GM23338 (cell line): Measurements from ENCODE around the gene CACNA1H. TPM values are rescaled to one million over a fixed set of nuclear protein-coding genes. Genes with fewer than 3 reads are reported as not detected.

ENCODE experiments used
- ATAC-seq: fragments of 200-7000 bp; cut with Tn5 transposase; 3 replicates; pipeline ENCODE4 v1.9.1; 2020
- DNase-seq: peaks from one replicate; pipeline ENCODE4 v3.0.0-alpha.2; 2015; ENCODE audit warnings: low spot score
- H2AFZ ChIP-seq: fragments of 200-600 bp; sonication (generic); 2 replicates; pipeline ENCODE4 v1.8.0; 2016; ENCODE audit warnings: antibody characterized with exemption, mild to moderate bottlenecking, moderate library complexity
- H3F3A ChIP-seq: fragments of 200-600 bp; sonication (generic); replicated peaks from 2 replicates; pipeline ENCODE4 v1.8.0; 2017; ENCODE audit warnings: antibody characterized with exemption, mixed run types, low read depth
- H3K27ac ChIP-seq: fragments of 200-600 bp; sonication (generic); 2 replicates; pipeline ENCODE4 v1.6.1; 2016; ENCODE audit warnings: low read depth
- H3K27me3 ChIP-seq: fragments of 200-600 bp; sonication (generic); 2 replicates; pipeline ENCODE4 v1.8.0; 2016; ENCODE audit warnings: mild to moderate bottlenecking, mixed run types, moderate library complexity; ENCODE audit not compliant: insufficient read depth
- H3K36me3 ChIP-seq: fragments of 200-600 bp; sonication (generic); 2 replicates; pipeline ENCODE4 v1.8.0; 2016; ENCODE audit warnings: mild to moderate bottlenecking; ENCODE audit not compliant: insufficient read depth
- H3K4me1 ChIP-seq: fragments of 200-600 bp; sonication (generic); 2 replicates; pipeline ENCODE4 v1.8.0; 2016; ENCODE audit warnings: mild to moderate bottlenecking, moderate library complexity; ENCODE audit not compliant: insufficient read depth
- H3K4me2 ChIP-seq: fragments of 200-600 bp; sonication (generic); 2 replicates; pipeline ENCODE4 v1.7.1; 2017; ENCODE audit warnings: mixed run types
- H3K4me3 ChIP-seq: fragments of 200-600 bp; sonication (generic); 2 replicates; pipeline ENCODE4 v1.6.1; 2016; ENCODE audit warnings: mixed run types
- H3K79me2 ChIP-seq: fragments of 200-600 bp; sonication (generic); replicated peaks from 2 replicates; pipeline ENCODE4 v1.8.0; 2017; ENCODE audit warnings: mild to moderate bottlenecking; ENCODE audit not compliant: insufficient read depth
- H3K9me2 ChIP-seq: fragments of 200-600 bp; sonication (generic); 2 replicates; pipeline ENCODE4 v1.8.0; 2017; ENCODE audit not compliant: insufficient read depth
- H4K20me1 ChIP-seq: fragments of 200-600 bp; sonication (generic); replicated peaks from 2 replicates; pipeline ENCODE4 v1.8.0; 2017; ENCODE audit warnings: mild to moderate bottlenecking; ENCODE audit not compliant: insufficient read depth
- H3K27ac Mint-ChIP-seq: 2 replicates; pipeline ENCODE4 v1.8.0; 2020; ENCODE audit warnings: inconsistent platforms, mild to moderate bottlenecking, moderate library complexity, mixed read lengths
- H3K27me3 Mint-ChIP-seq: 3 replicates; pipeline ENCODE4 v1.8.0; 2022; ENCODE audit warnings: low read depth, mild to moderate bottlenecking, moderate library complexity, mixed read lengths, inconsistent platforms; ENCODE audit not compliant: insufficient read depth, poor library complexity
- H3K36me3 Mint-ChIP-seq: 3 replicates; pipeline ENCODE4 v1.8.0; 2021; ENCODE audit warnings: low read depth, mild to moderate bottlenecking, inconsistent platforms, moderate library complexity, mixed read lengths
- H3K4me1 Mint-ChIP-seq: 3 replicates; pipeline ENCODE4 v1.8.0; 2020; ENCODE audit warnings: mild to moderate bottlenecking, inconsistent platforms, mixed read lengths
- H3K4me3 Mint-ChIP-seq: 3 replicates; pipeline ENCODE4 v1.8.0; 2021; ENCODE audit warnings: moderate library complexity, mild to moderate bottlenecking, inconsistent platforms, mixed read lengths
- H3K9me3 Mint-ChIP-seq: 3 replicates; pipeline ENCODE4 v1.8.0; 2020; ENCODE audit warnings: moderate library complexity, mild to moderate bottlenecking, inconsistent platforms, mixed read lengths
- CREB1 ChIP-seq: fragments of 250-450 bp; sonication (Bioruptor Pico); IDR thresholded peaks from 2 replicates; pipeline ENCODE4 v1.5.0; 2020; ENCODE audit warnings: low read depth, mild to moderate bottlenecking, moderate library complexity
- EZH2 ChIP-seq: fragments of 200-600 bp; sonication (generic); IDR thresholded peaks from one replicate; pipeline ENCODE4 v1.8.0; 2017; ENCODE audit warnings: antibody characterized with exemption, mild to moderate bottlenecking, low read depth; ENCODE audit not compliant: unreplicated experiment
- EZH2phosphoT487 ChIP-seq: fragments of 200-600 bp; sonication (generic); IDR thresholded peaks from one replicate; pipeline ENCODE4 v1.8.1; 2018; ENCODE audit warnings: antibody characterized with exemption; ENCODE audit not compliant: unreplicated experiment
- JUNB ChIP-seq: IDR thresholded peaks from one replicate; pipeline ENCODE4 v1.6.1; 2016; ENCODE audit warnings: antibody characterized with exemption; ENCODE audit not compliant: unreplicated experiment
- POLR2AphosphoS5 ChIP-seq: IDR thresholded peaks from 2 replicates; pipeline ENCODE4 v1.6.1; 2016; ENCODE audit warnings: antibody characterized with exemption, low read depth
- STAT1 ChIP-seq: IDR thresholded peaks from one replicate; pipeline ENCODE4 v1.6.1; 2016; ENCODE audit warnings: antibody characterized with exemption; ENCODE audit not compliant: unreplicated experiment
- ZNF114 ChIP-seq: fragments of 250-450 bp; sonication (Bioruptor Pico); IDR thresholded peaks from 2 replicates; pipeline ENCODE4 v1.5.0; 2020; ENCODE audit warnings: mild to moderate bottlenecking, moderate library complexity
- ZNF331 ChIP-seq: fragments of 250-450 bp; sonication (Bioruptor Pico); IDR thresholded peaks from 2 replicates; pipeline ENCODE4 v1.5.0; 2020; ENCODE audit warnings: low read depth, mild to moderate bottlenecking, moderate library complexity
- polyA plus RNA-seq: library from polyadenylated mRNA; unstranded; fragments of >200 nt; fragmentation: Nextera tagmentation; extraction: Ambion mirVana; gene quantifications from 2 replicates; pipeline ENCODE4 v1.2.1, GENCODE V29; 2016
- total RNA-seq: library from RNA; depleted of rRNA; stranded (reverse); fragments of >200 nt; shearing (Covaris generic); gene quantifications from 2 replicates; pipeline ENCODE4 v1.2.3, GENCODE V29; 2014
- TF ChIP-seq, protein P1 (sequence below), 2 experiments: fragments of 200-600 bp in 1 of 2; sonication (generic) in 1 of 2; conservative IDR thresholded peaks; 2 replicates each; pipeline versions ENCODE4 v1.5.1 to v1.6.1; 2016 to 2017; ENCODE audit warnings: antibody characterized with exemption in 2 of 2, low read depth in 2 of 2, mild to moderate bottlenecking in 2 of 2, moderate library complexity in 1 of 2
- TF ChIP-seq, protein P2 (sequence below): IDR thresholded peaks from 2 replicates; pipeline ENCODE4 v1.6.1; 2016; ENCODE audit warnings: antibody characterized with exemption
- TF ChIP-seq, protein P3 (sequence below): IDR thresholded peaks from one replicate; pipeline ENCODE4 v1.6.1; 2018; ENCODE audit warnings: antibody characterized with exemption; ENCODE audit not compliant: unreplicated experiment

Gene CACNA1H
- total and polyA plus RNA-seq, 2 experiments from 2014 or later = 3.5 to 43.3 TPM

DNA sequence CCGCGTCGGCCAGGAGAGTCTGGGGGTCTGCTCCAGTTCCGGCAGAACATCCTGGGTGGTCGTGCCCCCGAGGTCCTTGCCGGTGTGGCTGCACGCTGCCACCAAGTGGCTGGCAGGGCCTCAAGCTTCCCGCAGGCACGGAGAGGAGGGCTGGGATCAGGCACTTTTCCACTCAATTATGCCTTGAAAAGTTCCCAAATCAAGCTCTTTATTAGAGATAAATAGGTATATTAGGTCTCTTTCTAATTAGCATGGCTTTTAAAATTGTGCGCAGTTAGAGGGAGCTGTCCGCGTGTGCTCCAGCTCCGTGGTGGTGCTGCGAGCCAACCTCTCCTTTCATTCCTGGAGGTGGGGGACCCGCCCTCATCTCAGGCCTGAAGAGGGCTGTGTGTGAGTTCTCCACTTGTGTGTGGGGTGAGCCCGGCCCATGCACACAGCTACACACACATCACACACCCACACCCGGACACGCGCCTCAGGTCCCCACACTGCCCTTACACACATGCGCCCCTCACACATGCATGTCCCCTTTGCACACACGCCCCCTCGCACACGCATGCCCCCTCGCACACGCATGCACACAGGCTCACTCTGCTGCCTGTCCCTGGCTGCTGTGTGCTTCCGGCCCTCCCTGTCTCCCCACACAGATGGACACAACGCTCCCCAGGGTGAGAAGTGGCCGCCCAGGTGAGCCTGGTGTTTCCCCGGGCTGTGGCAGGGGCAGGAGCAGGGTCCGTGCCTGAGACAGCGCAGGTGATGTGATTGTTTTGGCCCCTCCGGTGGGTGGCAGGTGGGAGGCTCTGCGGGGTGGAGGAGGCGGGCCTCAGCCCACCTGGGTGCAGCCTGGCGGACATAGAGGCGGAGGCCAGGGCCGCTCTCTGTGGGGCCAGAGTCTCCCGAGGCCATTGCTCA is 28.8 kb downstream of the CACNA1H start:
- no peaks in the 10 kb centered on the region for H3K36me3 ChIP-seq
- no peaks in the 10 kb centered on the region for H3K79me2 ChIP-seq
- DNase-seq (no peak), ATAC-seq (peak; percentile 6; the same call in 1 of the 3 replicates)
- no peak overlapping the region for H2AFZ ChIP-seq
- H3K27ac ChIP-seq = no peak overlapping the region
- no peak overlapping the region for H3K4me2 ChIP-seq
- no peaks in the 10 kb centered on the region for H3K4me1 Mint-ChIP-seq
- H3K27me3 Mint-ChIP-seq = peaks cover 2% of the 10 kb centered on the region
- no peaks in the 10 kb centered on the region for H3K27me3 ChIP-seq
- H3K4me3 ChIP-seq = no peak overlapping the region
- TF ChIP-seq, protein P1, sequence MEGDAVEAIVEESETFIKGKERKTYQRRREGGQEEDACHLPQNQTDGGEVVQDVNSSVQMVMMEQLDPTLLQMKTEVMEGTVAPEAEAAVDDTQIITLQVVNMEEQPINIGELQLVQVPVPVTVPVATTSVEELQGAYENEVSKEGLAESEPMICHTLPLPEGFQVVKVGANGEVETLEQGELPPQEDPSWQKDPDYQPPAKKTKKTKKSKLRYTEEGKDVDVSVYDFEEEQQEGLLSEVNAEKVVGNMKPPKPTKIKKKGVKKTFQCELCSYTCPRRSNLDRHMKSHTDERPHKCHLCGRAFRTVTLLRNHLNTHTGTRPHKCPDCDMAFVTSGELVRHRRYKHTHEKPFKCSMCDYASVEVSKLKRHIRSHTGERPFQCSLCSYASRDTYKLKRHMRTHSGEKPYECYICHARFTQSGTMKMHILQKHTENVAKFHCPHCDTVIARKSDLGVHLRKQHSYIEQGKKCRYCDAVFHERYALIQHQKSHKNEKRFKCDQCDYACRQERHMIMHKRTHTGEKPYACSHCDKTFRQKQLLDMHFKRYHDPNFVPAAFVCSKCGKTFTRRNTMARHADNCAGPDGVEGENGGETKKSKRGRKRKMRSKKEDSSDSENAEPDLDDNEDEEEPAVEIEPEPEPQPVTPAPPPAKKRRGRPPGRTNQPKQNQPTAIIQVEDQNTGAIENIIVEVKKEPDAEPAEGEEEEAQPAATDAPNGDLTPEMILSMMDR (conservative IDR thresholded peaks at IDR 0.05; ENCODE audit: low read depth in 2 of 2) = peak in 1 of 2 experiments; percentile 56; a peak in 3 of 4 replicates
- TF ChIP-seq STAT1 = no peak
- H3F3A ChIP-seq = no peaks in the 10 kb centered on the region
- H3K9me2 ChIP-seq = no peaks in the 10 kb centered on the region
- no peaks in the 10 kb centered on the region for H3K9me3 Mint-ChIP-seq
- H4K20me1 ChIP-seq = no peaks in the 10 kb centered on the region; the same call in none of the 2 replicates
- no peak overlapping the region; the same call in 1 of the 2 replicates for H3K27ac Mint-ChIP-seq
- no peak overlapping the region for H3K4me3 Mint-ChIP-seq
- no peaks in the 10 kb centered on the region for H3K4me1 ChIP-seq
- no peaks in the 10 kb centered on the region for H3K36me3 Mint-ChIP-seq

DNA sequence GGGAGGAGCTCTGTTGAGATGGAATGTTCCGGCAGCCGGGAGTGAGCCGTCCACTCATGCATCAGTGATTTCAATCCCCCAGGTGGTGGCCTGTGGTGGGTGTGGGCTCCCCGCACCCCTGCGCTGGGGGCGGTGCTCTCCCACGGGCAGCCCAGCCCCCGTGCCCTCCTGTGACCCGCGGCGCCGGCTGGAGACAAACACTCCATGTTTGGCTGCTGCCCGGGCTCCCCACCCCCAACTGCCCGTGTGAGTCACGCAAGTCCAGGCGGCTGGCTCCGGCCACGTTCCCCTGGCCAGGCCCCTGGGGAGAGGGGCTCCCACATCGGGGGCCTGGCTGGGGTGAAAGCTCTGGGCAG is 29.4 kb downstream of the CACNA1H start:
- H3K27ac ChIP-seq = no peak overlapping the region
- TF ChIP-seq EZH2phosphoT487 (no peak), EZH2 (no peak), STAT1 (no peak), CREB1 (CRISPR knock-in tag) (no peak), ZNF331 (CRISPR knock-in tag) (no peak), ZNF114 (CRISPR knock-in tag) (no peak), JUNB (no peak), POLR2AphosphoS5 (no peak)
- TF ChIP-seq, protein P2, sequence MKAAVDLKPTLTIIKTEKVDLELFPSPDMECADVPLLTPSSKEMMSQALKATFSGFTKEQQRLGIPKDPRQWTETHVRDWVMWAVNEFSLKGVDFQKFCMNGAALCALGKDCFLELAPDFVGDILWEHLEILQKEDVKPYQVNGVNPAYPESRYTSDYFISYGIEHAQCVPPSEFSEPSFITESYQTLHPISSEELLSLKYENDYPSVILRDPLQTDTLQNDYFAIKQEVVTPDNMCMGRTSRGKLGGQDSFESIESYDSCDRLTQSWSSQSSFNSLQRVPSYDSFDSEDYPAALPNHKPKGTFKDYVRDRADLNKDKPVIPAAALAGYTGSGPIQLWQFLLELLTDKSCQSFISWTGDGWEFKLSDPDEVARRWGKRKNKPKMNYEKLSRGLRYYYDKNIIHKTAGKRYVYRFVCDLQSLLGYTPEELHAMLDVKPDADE = no peak
- TF ChIP-seq, protein P3, sequence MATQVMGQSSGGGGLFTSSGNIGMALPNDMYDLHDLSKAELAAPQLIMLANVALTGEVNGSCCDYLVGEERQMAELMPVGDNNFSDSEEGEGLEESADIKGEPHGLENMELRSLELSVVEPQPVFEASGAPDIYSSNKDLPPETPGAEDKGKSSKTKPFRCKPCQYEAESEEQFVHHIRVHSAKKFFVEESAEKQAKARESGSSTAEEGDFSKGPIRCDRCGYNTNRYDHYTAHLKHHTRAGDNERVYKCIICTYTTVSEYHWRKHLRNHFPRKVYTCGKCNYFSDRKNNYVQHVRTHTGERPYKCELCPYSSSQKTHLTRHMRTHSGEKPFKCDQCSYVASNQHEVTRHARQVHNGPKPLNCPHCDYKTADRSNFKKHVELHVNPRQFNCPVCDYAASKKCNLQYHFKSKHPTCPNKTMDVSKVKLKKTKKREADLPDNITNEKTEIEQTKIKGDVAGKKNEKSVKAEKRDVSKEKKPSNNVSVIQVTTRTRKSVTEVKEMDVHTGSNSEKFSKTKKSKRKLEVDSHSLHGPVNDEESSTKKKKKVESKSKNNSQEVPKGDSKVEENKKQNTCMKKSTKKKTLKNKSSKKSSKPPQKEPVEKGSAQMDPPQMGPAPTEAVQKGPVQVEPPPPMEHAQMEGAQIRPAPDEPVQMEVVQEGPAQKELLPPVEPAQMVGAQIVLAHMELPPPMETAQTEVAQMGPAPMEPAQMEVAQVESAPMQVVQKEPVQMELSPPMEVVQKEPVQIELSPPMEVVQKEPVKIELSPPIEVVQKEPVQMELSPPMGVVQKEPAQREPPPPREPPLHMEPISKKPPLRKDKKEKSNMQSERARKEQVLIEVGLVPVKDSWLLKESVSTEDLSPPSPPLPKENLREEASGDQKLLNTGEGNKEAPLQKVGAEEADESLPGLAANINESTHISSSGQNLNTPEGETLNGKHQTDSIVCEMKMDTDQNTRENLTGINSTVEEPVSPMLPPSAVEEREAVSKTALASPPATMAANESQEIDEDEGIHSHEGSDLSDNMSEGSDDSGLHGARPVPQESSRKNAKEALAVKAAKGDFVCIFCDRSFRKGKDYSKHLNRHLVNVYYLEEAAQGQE = no peak

More for the DNA sequence above, 29.4 kb downstream of the CACNA1H start:
- ATAC-seq = no peak
- Mint-ChIP-seq H3K4me1 (no peaks in the 10 kb centered on the region), H3K9me3 (no peaks in the 10 kb centered on the region), H3K27me3 (peaks cover 2% of the 10 kb centered on the region), H3K27ac (no peak overlapping the region), H3K36me3 (no peaks in the 10 kb centered on the region), H3K4me3 (no peak overlapping the region)
- Histone ChIP-seq H3K9me2 (no peaks in the 10 kb centered on the region), H3K4me1 (no peaks in the 10 kb centered on the region), H4K20me1 (no peaks in the 10 kb centered on the region; the same call in none of the 2 replicates), H3K36me3 (no peaks in the 10 kb centered on the region), H3K4me3 (no peak overlapping the region), H3K79me2 (no peaks in the 10 kb centered on the region), H3K27me3 (no peaks in the 10 kb centered on the region), H3F3A (no peaks in the 10 kb centered on the region), H2AFZ (no peak overlapping the region), H3K4me2 (no peak overlapping the region)
- DNase-seq = no peak
